Measurements from ENCODE around the gene CAPN1. TPM values are rescaled to one million over a fixed set of nuclear protein-coding genes. Genes with fewer than 3 reads are reported as not detected.
A peak's percentile ranks its signal among the peaks of the same experiment; 100 is the strongest.

Gene CAPN1
- total and polyA plus RNA-seq, 11 donors, result 67.8 to 139 (median 86.1) TPM

- peak; percentile 57 to 85 for TF ChIP-seq POLR2A (IDR thresholded peaks at IDR 0.05)
- no peak for TF ChIP-seq CTCF (IDR thresholded peaks at IDR 0.05)
- 0 to 1% (median 1%) methylated on average over 34 to 60 of the region's 60 CpGs for WGBS, 4 donors
- Histone ChIP-seq H3K27me3 (no peaks in the 10 kb centered on the region), H3K4me3 (peak within 1 kb of the TSS; percentile 63 to 98 (median 89)), H3K4me1 (peaks cover 0 to 34% (median 26%) of the 10 kb centered on the region in 12 donors), H3K9me3 (no peaks in the 10 kb centered on the region), H3K36me3 (peaks cover 0 to 37% (median 35%) of the 10 kb centered on the region in 9 donors), H3K27ac (peak within 1 kb of the TSS; percentile 94 to 99 (median 98))
- ATAC-seq (peak; percentile 87 to 93 (median 92)), DNase-seq (peak; percentile 91 to 94 (median 93))
- intact Hi-C loops (cut with DNase I), result loop anchor here in 2 of 10 donors (2.0 kb wide), 1 partner anchor 46 kb away; the partner anchor contains the start of gene CAPN1 (in 2 of the 2)
Observed at GRCh38 chr11:65134240-65134951, 47.3 kb upstream of the CAPN1 start, which contains the start of gene SYVN1. Gene SYVN1, minus strand, starts transcription at chr11:65134519. Its CDS starts 918 bp downstream, at chr11:65133601.

- Histone ChIP-seq H3K27me3 (no peaks in the 10 kb centered on the region), H3K4me1 (peaks cover 0 to 34% (median 26%) of the 10 kb centered on the region in 12 donors), H3K9me3 (no peaks in the 10 kb centered on the region), H3K27ac (peak overlapping the region; percentile 94 to 99 (median 98)), H3K4me3 (peak overlapping the region; percentile 63 to 98 (median 89)), H3K36me3 (peaks cover 0 to 30% (median 28%) of the 10 kb centered on the region in 9 donors)
- intact Hi-C loops (cut with DNase I), result loop anchor here in 7 of 10 donors (2.0 to 5.0 kb wide), 3 partner anchors 37 to 47 kb away; partner anchors contain the start of genes CAPN1 (in 6 of the 7) and SPDYC (in 1 of the 7)
- DNase-seq (peak; percentile 90 to 95 (median 91)), ATAC-seq (peak; percentile 89 to 95 (median 91))
- WGBS, 4 donors, result 3 to 6% (median 4%) methylated on average over 24 of the region's 24 CpGs
- TF ChIP-seq CTCF (IDR thresholded peaks at IDR 0.05) (no peak), POLR2A (IDR thresholded peaks at IDR 0.05) (peak in 1 of 2 donors; percentile 63)
Observed at GRCh38 chr11:65134952-65135632, 46.6 kb upstream of the CAPN1 start.

- Histone ChIP-seq H3K27ac (peak overlapping the region; percentile 94 to 99 (median 98)), H3K4me1 (peaks cover 0 to 34% (median 26%) of the 10 kb centered on the region in 12 donors), H3K27me3 (no peaks in the 10 kb centered on the region), H3K36me3 (peaks cover 0 to 24% (median 22%) of the 10 kb centered on the region in 9 donors), H3K4me3 (peak overlapping the region; percentile 63 to 98 (median 89)), H3K9me3 (no peaks in the 10 kb centered on the region)
- TF ChIP-seq CTCF (IDR thresholded peaks at IDR 0.05) (no peak), POLR2A (IDR thresholded peaks at IDR 0.05) (no peak)
- ATAC-seq, result no peak
- WGBS, 4 donors, result 56 to 65% (median 60%) methylated on average over 11 of the region's 11 CpGs
- DNase-seq, result no peak
- intact Hi-C loops (cut with DNase I), result loop anchor here in 7 of 10 donors (2.0 to 5.0 kb wide), 3 partner anchors 37 to 47 kb away; partner anchors contain the start of genes CAPN1 (in 6 of the 7) and SPDYC (in 1 of the 7)
Observed at GRCh38 chr11:65135633-65136145, 46.0 kb upstream of the CAPN1 start.

Measured in heart left ventricle (tissue), 16 donors.